Measurements from ENCODE around the gene RGS7.

- no peak for TF ChIP-seq POLR2A (IDR thresholded peaks at IDR 0.05; ENCODE audit: low read depth, low read length)
- TF ChIP-seq, protein P1, sequence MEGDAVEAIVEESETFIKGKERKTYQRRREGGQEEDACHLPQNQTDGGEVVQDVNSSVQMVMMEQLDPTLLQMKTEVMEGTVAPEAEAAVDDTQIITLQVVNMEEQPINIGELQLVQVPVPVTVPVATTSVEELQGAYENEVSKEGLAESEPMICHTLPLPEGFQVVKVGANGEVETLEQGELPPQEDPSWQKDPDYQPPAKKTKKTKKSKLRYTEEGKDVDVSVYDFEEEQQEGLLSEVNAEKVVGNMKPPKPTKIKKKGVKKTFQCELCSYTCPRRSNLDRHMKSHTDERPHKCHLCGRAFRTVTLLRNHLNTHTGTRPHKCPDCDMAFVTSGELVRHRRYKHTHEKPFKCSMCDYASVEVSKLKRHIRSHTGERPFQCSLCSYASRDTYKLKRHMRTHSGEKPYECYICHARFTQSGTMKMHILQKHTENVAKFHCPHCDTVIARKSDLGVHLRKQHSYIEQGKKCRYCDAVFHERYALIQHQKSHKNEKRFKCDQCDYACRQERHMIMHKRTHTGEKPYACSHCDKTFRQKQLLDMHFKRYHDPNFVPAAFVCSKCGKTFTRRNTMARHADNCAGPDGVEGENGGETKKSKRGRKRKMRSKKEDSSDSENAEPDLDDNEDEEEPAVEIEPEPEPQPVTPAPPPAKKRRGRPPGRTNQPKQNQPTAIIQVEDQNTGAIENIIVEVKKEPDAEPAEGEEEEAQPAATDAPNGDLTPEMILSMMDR (IDR thresholded peaks at IDR 0.05 in 2 of 3, conservative IDR thresholded peaks at IDR 0.05 in 1 of 3; ENCODE audit: control insufficient read depth in 2 of 3, extremely low read depth in 1 of 3, insufficient read depth in 1 of 3, low read depth in 3 of 3, low read length in 3 of 3) = no peak
- TF ChIP-seq JUND (IDR thresholded peaks at IDR 0.05; ENCODE audit: low read depth, low read length) = no peak
- no peak for TF ChIP-seq POLR2AphosphoS5 (IDR thresholded peaks at IDR 0.05; ENCODE audit: low read length)
- no peak for TF ChIP-seq RAD21 (IDR thresholded peaks at IDR 0.05; ENCODE audit: insufficient read depth, low read depth, low read length)
- TF ChIP-seq SP1 (IDR thresholded peaks at IDR 0.05; ENCODE audit: low read depth, low read length) = no peak
- no peak for TF ChIP-seq HDAC2 (IDR thresholded peaks at IDR 0.05)
- no peak for TF ChIP-seq BMI1 (IDR thresholded peaks at IDR 0.05; ENCODE audit: borderline replicate concordance)
- TF ChIP-seq EZH2 (IDR thresholded peaks at IDR 0.05; ENCODE audit: borderline replicate concordance, control insufficient read depth, low read depth, low read length) = no peak
These were observed 218.8 kb downstream of the RGS7 start for GRCh38 chr1:241138248-241138647.

Measured in GM12878 (cell line).